Panc1 (cell line): ENCODE results near the gene NFATC3. TPM values are rescaled to one million over a fixed set of nuclear protein-coding genes. Genes with fewer than 3 reads are reported as not detected.

Experiments
- ATAC-seq: fragments of 200-7000 bp; cut with Tn5 transposase; 2 replicates; pipeline ENCODE4 v1.9.1; 2020; ENCODE audit warnings: mild to moderate bottlenecking, moderate library complexity
- BruUV-seq: library from RNA; stranded (reverse); fragments of 400-500 nt; replicated peaks from 2 replicates; lab custom pipeline; 2021; lab: Mats Ljungman, UMichigan
- CTCF ChIA-PET: fragments of 300-600 bp; sonication (Branson Sonifier 250); formaldehyde crosslinking; loops from one replicate; lab custom pipeline; 2022; ENCODE audit warnings: antibody characterized with exemption; lab: Charles Lee
- POLR2A ChIA-PET: fragments of 300-600 bp; sonication (Branson Sonifier 250); formaldehyde crosslinking; loops from one replicate; lab custom pipeline; 2022; ENCODE audit warnings: antibody characterized with exemption; lab: Charles Lee
- DNase-seq: peaks from one replicate; pipeline ENCODE4 v3.0.0-alpha.2; 2010; ENCODE audit warnings: low read depth, low spot score
- H3K27ac ChIP-seq: 2 replicates; pipeline ENCODE4 v1.5.1; 2011; ENCODE audit warnings: mild to moderate bottlenecking, low read length, inconsistent platforms
- H3K27me3 ChIP-seq: fragments of 200-500 bp; sonication (Bioruptor generic); 2 replicates; pipeline ENCODE4 v1.6.0; 2014; ENCODE audit warnings: low read length, inconsistent platforms; ENCODE audit not compliant: control insufficient read depth, insufficient read depth
- H3K36me3 ChIP-seq: fragments of 200-500 bp; sonication (Bioruptor generic); 2 replicates; pipeline ENCODE4 v1.5.1; 2014; ENCODE audit warnings: inconsistent platforms, mild to moderate bottlenecking, low read length, moderate library complexity; ENCODE audit not compliant: control insufficient read depth, insufficient read depth
- H3K4me1 ChIP-seq: 2 replicates; pipeline ENCODE4 v1.5.1; 2011; ENCODE audit warnings: inconsistent platforms, mild to moderate bottlenecking, low read length, moderate library complexity; ENCODE audit not compliant: control insufficient read depth, insufficient read depth
- H3K4me3 ChIP-seq, 2 experiments: 2 replicates each; pipeline ENCODE4 v1.5.1; 2011 to 2012; ENCODE audit warnings: low read depth in 2 of 2, low read length in 2 of 2, mild to moderate bottlenecking in 2 of 2, inconsistent platforms in 1 of 2, moderate library complexity in 1 of 2
- H3K9me3 ChIP-seq: fragments of 200-500 bp; sonication (Bioruptor generic); 2 replicates; pipeline ENCODE4 v1.5.1; 2014; ENCODE audit warnings: low read depth, mild to moderate bottlenecking, inconsistent platforms, low read length, moderate library complexity; ENCODE audit not compliant: control insufficient read depth, insufficient read depth
- POLR2AphosphoS5 ChIP-seq: IDR thresholded peaks from 2 replicates; pipeline ENCODE4 v1.6.1; 2012; ENCODE audit warnings: mild to moderate bottlenecking, low read depth, low read length, moderate library complexity
- REST ChIP-seq, 2 experiments: IDR thresholded peaks; 2 replicates each; pipeline ENCODE4 v1.6.1; 2011 to 2012; ENCODE audit warnings: low read depth in 2 of 2, control low read depth in 1 of 2, low read length in 1 of 2, mild to moderate bottlenecking in 1 of 2, moderate library complexity in 1 of 2; ENCODE audit not compliant: insufficient read depth in 1 of 2
- SIN3A ChIP-seq: IDR thresholded peaks from 2 replicates; pipeline ENCODE4 v1.6.1; 2012; ENCODE audit warnings: low read depth, mild to moderate bottlenecking, low read length, moderate library complexity, borderline replicate concordance; ENCODE audit not compliant: insufficient read depth
- TCF7L2 ChIP-seq: IDR thresholded peaks from 2 replicates; pipeline ENCODE4 v1.6.1; 2011; ENCODE audit warnings: mild to moderate bottlenecking, low read depth, low read length, inconsistent platforms
- in situ Hi-C: cut with HindIII; loops from 2 replicates; pipeline ENCODE4 v1.10.0; 2016; ENCODE audit warnings: low sequenced_read_pairs, low pct_unique_long_range_greater_than_20kb
- intact Hi-C: fragments of 100-400 bp; cut with micrococcal nuclease; formaldehyde crosslinking; loops from one replicate; pipeline ENCODE4 v1.10.0; 2022; ENCODE audit not compliant: unreplicated experiment
- total RNA-seq: library from RNA; stranded (reverse); gene quantifications from one replicate; pipeline ENCODE4 v1.2.1, GENCODE V29; 2021; ENCODE audit not compliant: unreplicated experiment
- TF ChIP-seq, protein P1 (sequence below): fragments of 450-650 bp; IDR thresholded peaks from 2 replicates; pipeline ENCODE4 v1.5.1; 2017; ENCODE audit warnings: mild to moderate bottlenecking

Gene NFATC3
- total RNA-seq, 1 experiment from 2014 or later = 24.8 TPM

DNA sequence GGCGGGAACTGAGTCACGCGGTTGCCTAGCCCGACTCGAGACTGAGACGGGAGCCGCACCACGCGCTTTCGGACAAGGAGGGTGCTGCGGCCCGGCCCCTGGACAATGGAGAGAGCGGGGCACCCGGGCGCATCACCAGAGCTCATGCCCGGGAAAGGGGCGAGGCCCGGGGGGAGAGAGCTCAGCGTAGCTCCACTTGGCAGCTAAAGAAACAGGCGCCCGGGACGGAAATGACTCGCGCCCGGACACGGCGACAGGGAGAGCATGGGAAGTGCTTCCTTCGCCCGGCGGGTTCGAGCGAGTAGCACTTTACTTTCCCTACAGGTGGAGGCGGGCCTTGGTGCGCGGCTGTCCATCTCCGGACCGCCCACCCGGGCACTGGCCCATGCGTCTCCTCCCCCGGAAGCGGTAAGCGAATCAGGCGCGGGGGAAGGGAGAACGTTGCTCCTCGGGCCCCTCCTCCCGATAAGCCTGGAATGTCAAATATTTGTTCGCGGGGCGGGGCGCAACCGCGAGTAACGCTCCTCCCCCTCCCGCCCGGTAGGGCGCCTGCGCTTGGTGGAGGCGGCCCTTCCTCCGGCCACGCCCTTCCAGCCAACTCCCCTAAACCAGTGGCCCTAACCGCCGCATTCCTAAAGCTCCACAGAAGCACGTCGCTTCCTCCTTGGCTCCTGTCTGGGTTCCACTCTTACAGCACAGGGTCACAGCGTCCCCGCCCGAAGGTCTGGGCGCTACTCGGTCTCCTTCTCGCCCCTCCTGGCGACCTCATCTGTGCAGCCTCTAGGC is 152.3 kb downstream of the NFATC3 start:
- TF ChIP-seq TCF7L2 (no peak), POLR2AphosphoS5 (peak; percentile 96), SIN3A (peak; percentile 64; the same call in 1 of the 2 replicates)
- Histone ChIP-seq H3K36me3 (no peaks in the 10 kb centered on the region; the same call in 1 of the 2 replicates), H3K4me1 (peaks cover 8% of the 10 kb centered on the region), H3K27me3 (no peaks in the 10 kb centered on the region), H3K9me3 (no peaks in the 10 kb centered on the region), H3K27ac (peak overlapping the region; percentile 94), H3K4me3 (peak overlapping the region; percentile 62 to 76)
- in situ Hi-C loops (no loop called here), intact Hi-C loops (no loop called here)
- peak; percentile 85 for ATAC-seq
- DNase-seq = peak; percentile 87
- POLR2A ChIA-PET = interaction anchor here (0.6 kb wide), 1 partner anchor 37 kb away, joined by 3 read pairs; no protein-coding TSS in a partner anchor
- BruUV-seq = no TSS peak
- CTCF ChIA-PET = interaction anchor here (0.6 to 1.4 kb wide), 2 partner anchors 27 to 31 kb away, joined by 3 to 9 read pairs; partner anchors contain the start of gene SLC7A6

DNA sequence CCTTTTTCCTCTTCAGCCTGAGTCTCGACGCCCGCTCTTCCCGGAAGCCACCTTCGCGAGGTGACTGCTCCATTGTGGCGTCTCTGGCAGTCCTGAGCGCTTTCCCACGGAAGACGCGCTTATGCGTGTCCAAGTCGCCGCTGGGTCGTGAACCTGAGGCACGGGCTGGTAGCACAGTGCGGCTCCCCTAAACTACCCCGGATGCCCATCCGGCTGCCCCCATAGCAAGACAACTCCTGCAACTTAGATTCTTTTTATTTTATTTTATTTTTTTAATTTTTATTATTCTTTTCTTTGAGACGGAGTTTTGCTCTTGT is 152.8 kb downstream of the NFATC3 start:
- ATAC-seq (no peak), DNase-seq (no peak)
- ChIA-PET CTCF (interaction anchor here (1.4 kb wide), 1 partner anchor 26 kb away, joined by 3 read pairs; the partner anchor contains the start of gene SLC7A6), POLR2A (no interaction called here)
- H3K27me3 ChIP-seq = no peaks in the 10 kb centered on the region
- H3K4me1 ChIP-seq = peaks cover 8% of the 10 kb centered on the region
- intact Hi-C loops = no loop called here
- TF ChIP-seq POLR2AphosphoS5 (no peak), REST (IDR thresholded peaks at IDR 0.05; ENCODE audit: insufficient read depth in 1 of 2, low read depth in 2 of 2, low read length in 1 of 2) (no peak), TCF7L2 (no peak)
- TF ChIP-seq, protein P1, sequence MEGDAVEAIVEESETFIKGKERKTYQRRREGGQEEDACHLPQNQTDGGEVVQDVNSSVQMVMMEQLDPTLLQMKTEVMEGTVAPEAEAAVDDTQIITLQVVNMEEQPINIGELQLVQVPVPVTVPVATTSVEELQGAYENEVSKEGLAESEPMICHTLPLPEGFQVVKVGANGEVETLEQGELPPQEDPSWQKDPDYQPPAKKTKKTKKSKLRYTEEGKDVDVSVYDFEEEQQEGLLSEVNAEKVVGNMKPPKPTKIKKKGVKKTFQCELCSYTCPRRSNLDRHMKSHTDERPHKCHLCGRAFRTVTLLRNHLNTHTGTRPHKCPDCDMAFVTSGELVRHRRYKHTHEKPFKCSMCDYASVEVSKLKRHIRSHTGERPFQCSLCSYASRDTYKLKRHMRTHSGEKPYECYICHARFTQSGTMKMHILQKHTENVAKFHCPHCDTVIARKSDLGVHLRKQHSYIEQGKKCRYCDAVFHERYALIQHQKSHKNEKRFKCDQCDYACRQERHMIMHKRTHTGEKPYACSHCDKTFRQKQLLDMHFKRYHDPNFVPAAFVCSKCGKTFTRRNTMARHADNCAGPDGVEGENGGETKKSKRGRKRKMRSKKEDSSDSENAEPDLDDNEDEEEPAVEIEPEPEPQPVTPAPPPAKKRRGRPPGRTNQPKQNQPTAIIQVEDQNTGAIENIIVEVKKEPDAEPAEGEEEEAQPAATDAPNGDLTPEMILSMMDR = no peak
- in situ Hi-C loops = no loop called here
- TSS peak; percentile 90 for BruUV-seq
- peak overlapping the region; percentile 42 to 76 for H3K4me3 ChIP-seq
- no peaks in the 10 kb centered on the region; the same call in 1 of the 2 replicates for H3K36me3 ChIP-seq
- H3K9me3 ChIP-seq = no peaks in the 10 kb centered on the region
- peak overlapping the region; percentile 94 for H3K27ac ChIP-seq
